GM21786 (cell line): ENCODE data around the gene TSC22D4.
"Not testable (repeated sequence)": the region's sequence is repeated elsewhere in the genome, so short reads cannot be mapped to it uniquely, and the experiment has no call there.

Source experiments
- ATAC-seq: cut with Tn5 transposase; IDR thresholded peaks from one replicate; pipeline ENCODE4 v1.9.1; 2021; ENCODE audit not compliant: unreplicated experiment

The TSC22D4 gene

GRCh38 chr7:100446040-100446439 lies 33.0 kb downstream of the TSC22D4 start:
- ATAC-seq = no peak

DNA sequence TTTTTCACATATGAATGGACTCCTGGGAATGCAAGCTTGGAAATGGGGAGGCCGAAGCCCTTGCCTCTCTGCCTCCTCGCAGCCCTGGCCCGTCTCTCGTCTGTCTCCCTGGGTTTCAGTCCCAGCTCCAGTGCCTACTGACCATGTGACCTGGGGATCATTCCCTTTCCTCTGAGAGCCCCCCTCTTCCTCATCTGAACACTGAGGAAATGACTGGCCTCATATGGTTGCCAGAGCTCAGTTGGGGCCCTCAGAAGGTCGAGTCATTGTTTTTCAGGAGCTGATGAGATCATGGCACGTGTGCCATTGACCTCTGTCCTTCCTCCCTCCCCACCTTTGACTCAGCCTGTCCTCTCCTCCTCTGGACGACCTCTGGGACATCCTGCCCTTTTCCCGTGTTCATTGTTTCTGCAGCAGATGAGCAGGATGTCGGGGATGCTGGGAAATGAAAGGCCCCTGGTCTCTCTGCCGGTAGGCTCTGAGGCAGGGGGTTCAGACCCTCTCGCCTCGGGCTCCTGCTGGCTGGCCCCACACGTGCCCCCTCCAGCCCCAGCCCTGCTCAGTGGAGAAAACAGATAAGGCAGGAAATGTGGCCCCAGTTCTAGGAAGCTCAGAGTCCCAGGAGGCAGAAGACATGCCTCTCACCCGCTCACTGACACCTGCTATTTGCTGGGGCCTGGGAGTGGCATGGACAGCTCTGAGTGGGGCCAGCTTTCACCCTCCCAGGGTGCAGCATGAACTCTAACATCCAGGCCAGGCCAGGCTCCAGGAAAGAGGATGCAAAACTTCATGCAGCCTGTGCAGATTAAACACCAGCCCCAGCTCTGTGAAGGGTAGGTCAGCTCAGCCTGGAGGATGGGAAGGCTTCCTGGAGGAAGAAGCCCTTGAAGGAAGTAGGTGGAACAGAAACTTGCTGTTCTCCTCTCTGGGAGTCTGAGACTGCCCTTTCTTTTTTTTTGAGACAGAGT lies 34.4 kb downstream of the TSC22D4 start:
- ATAC-seq = no peak

DNA sequence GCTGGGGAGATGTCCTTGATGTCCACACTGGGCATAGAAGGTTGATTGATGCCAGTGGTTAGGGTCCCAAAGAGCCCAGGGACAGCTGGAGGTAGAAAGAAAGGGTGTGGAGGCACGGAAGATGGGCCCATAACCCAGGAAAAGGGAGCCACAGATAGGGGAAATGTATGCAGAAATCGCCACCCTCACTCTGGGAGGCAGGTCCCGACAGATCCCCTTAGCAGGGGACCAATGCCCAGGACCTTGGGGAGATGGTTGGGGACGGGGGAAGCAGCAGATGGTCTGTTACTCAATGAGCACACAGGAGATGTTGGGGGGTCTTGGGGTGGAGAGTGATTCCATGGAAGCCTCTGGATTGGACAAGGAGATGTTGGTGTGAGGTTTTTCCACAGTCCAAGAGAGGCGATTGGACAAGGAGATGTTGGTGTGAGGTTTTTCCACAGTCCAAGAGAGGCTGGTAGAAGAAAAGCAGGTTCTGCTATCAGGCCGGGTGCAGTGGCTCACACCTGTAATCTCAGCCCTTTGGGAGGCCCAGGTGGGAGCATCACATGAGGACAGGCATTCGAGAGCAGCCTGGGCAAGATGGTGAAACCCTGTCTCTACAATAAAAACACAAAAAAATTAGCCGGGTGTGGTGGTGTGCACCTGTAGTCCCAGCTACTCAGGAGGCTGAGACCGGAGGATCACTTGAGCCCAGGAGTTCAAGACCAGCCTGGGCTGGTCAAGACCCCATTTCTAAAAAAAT lies 35.7 kb downstream of the TSC22D4 start:
- no peak for ATAC-seq

DNA sequence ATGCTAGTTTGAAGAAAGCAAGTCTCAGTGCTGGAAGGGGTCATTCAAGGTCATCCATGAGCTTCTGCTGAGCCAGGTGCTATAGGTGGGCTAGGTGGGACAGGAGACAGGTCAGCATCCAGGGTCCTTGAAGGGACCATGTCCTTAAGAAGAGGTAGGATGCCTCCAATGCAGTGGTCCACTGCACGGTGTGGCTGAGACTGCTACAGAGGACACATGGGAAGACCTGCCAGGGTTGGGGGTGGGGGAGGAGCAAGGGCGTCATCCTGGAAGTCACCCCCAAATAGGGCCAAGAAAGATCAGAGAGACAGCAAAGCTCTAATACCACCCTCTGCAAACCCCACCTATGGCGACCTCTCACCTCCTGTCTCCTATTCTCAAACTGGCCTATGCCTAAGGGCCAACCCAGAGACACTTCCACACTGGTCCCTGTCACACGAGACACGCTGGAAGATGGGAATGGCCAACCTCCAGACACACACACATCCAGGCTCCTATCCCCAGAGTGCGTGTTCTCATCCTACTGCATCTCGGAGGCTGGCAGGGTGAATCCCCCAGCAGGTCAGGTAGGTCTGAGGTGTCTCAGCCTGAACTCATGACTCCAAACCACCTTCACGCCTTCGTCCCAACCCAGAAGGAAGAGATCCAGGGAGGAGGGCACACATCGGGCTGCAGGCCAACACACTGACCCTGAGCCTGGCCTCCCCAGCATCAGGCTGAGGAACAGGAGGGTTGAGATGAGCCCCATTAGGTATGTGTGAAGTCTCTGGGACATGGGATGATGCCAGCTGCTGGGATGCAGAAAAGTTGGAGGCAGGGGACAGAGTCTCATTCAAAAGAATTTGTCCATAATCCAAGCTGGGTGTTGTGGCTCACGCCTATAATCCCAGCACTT lies 37.1 kb downstream of the TSC22D4 start:
- ATAC-seq = no peak

- not testable (repeated sequence) for ATAC-seq
Observed at GRCh38 chr7:100439244-100439643, 39.8 kb downstream of the TSC22D4 start.

DNA sequence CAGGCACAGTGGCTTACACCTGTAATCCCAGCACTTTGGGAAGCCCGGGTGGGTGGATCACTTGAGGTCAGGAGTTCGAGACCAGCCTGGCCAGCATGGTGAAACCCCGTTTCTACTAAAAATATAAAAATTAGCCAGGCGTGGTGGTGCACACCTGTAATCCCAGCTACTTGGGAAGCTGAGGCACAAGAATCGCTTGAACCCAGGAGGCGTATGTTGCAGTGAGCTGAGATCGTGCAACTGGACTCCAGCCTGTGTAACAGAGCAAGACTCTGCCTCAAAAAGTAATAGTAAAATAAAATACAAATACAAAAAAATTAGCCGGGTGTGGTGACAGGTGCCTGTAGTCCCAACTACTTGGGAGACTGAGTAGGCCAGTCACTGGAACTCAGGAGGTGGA lies 40.3 kb downstream of the TSC22D4 start:
- ATAC-seq = not testable (repeated sequence)

- ATAC-seq = no peak
Observed at GRCh38 chr7:100438172-100438571, 40.8 kb downstream of the TSC22D4 start.

GRCh38 chr7:100437150-100438100 lies 41.6 kb downstream of the TSC22D4 start:
- no peak for ATAC-seq

DNA sequence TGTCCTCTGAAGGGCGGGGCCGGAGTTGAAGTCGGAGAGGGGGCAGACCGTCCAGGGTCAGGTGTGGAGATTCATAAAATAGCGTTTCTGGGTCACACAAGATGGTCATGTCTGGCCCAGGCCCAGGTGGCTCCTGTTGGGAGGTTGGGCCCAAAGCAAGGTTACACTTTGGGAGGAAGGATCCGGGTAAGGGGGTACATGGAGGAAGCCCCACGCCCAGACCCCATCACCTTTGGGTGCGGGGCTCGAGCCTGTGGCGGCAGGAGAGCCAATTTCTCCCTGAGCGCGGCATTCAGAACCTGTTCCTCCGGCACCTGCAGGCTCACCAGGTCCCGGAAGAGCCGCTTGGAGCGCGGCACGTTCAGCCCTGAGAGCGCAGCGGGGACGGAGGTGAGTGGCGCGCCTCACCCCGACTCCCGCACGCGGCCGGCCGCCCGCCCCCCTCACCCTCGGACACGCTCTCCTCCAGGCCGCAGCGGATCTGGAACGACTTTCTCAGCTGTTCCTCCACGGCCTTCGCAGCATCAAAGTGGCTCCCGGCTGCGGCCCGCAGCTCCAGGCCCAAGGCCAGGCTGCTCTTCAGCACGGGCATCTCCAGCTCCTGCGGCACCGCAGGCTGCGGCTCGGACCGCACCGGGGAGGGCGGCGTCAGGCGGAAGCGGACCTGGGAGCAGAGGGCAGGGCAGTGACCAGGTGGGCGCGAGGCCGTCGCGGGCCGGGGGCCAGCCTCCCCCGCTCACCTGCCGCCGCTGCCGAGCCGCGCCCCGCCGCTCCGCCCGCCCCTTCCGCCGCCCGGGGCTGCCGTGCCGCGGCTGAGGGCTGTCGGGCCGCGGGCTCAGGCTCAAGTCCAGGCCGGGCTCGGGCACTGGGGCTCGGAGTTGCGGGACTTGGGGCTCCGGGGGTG lies 43.4 kb downstream of the TSC22D4 start:
- ATAC-seq = peak; percentile 25

GRCh38 chr7:100434297-100435144 lies 44.5 kb downstream of the TSC22D4 start:
- no peak for ATAC-seq

DNA sequence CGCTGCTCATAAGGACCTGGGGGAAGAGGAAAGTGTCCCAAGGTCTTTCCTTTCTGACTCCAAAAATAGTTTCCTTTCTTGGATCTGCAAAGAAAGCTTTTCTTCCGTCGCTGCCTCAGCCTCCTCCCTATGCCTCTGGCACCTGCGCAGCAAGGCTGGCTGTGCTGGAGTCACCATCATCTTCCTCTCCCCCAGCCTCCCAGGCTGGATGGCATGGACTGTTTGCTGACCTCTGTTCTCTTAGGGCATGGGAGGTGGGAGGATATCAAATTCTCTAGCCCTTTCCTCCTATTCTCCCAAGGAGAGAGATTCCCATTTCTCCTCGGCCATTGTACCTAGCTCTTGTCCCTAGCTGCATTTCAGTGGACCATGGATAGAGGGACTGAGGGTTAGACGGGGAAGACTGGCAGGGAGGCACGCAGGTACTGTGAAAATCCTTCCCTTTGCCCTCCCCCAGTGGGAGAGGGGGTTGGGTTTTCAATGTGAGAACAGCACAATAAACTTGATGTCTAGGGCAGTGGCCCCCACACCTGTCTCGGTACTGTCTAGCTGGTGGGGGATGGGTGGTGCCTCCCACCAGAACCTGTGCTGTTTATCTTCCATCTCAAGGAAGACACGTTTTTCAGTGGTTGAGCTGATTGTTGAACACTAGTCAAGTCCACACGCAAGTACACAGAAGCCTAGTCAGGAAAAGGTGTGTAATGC lies 45.3 kb downstream of the TSC22D4 start:
- no peak for ATAC-seq

DNA sequence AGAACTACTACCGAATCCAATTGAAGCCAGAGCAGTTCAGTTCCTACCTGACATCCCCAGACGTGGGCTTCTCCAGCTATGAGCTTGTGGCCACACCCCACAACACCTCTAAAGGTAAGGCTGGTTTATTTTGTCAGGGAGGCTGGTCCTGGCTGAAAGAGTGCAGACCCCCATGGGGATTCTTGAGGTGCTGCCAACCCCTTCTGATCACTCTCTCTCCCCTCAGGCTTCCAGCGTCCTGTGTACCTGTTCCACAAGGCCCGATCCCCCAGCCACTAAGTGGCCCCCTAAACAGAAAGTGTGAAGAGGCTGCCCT lies 45.8 kb downstream of the TSC22D4 start:
- no peak for ATAC-seq

GRCh38 chr7:100432621-100433275 lies 46.3 kb downstream of the TSC22D4 start:
- ATAC-seq = no peak

- ATAC-seq = no peak
Observed at GRCh38 chr7:100432053-100432452, 47.0 kb downstream of the TSC22D4 start.

- ATAC-seq = no peak
Observed at GRCh38 chr7:100431286-100431735, 47.7 kb downstream of the TSC22D4 start.

DNA sequence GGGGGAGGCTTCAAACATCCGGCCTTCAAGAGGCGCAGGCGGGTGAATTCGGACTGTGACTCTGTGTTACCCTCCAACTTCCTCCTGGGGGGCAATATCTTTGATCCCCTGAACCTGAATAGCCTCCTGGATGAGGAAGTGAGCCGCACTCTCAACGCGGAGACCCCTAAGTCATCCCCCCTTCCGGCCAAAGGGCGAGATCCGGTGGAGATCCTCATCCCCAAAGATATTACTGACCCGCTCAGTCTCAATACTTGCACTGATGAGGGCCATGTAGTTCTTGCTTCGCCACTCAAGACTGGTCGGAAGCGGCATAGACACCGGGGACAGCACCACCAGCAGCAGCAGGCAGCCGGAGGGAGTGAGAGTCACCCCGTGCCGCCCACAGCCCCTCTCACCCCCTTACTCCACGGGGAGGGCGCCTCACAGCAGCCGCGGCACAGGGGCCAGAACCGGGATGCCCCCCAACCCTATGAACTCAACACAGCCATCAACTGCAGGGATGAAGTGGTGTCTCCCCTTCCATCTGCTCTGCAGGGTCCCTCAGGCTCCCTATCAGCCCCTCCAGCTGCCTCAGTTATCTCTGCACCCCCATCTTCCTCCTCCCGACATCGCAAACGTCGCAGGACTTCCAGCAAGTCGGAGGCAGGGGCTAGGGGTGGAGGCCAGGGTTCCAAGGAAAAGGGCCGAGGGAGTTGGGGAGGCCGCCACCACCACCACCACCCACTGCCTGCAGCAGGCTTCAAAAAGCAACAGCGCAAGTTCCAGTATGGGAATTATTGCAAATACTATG lies 48.3 kb downstream of the TSC22D4 start:
- no peak for ATAC-seq
